HUES6 (cell line): ENCODE results near the gene NPIPA5.
"Not testable (repeated sequence)": the region's sequence is repeated elsewhere in the genome, so short reads cannot be mapped to it uniquely, and the experiment has no call there.

ENCODE experiments used
- H3K27ac ChIP-seq: 2 replicates; pipeline ENCODE4 v1.7.0; 2013; ENCODE audit warnings: low read depth, mild to moderate bottlenecking, low read length, inconsistent platforms
- H3K27me3 ChIP-seq: 2 replicates; pipeline ENCODE4 v1.6.1; 2013; ENCODE audit warnings: low read length; ENCODE audit not compliant: control insufficient read depth, insufficient read depth
- H3K36me3 ChIP-seq: 2 replicates; pipeline ENCODE4 v1.6.1; 2013; ENCODE audit warnings: low read length; ENCODE audit not compliant: control insufficient read depth, insufficient read depth
- H3K4me1 ChIP-seq: 2 replicates; pipeline ENCODE4 v1.6.1; 2013; ENCODE audit warnings: low read length; ENCODE audit not compliant: control insufficient read depth, insufficient read depth
- H3K4me3 ChIP-seq: 2 replicates; pipeline ENCODE4 v1.5.1; 2013; ENCODE audit warnings: low read depth, low read length
- H3K9ac ChIP-seq: one replicate; pipeline ENCODE4 v1.6.1; 2013; ENCODE audit warnings: mild to moderate bottlenecking, low read length
- H3K9me3 ChIP-seq: 2 replicates; pipeline ENCODE4 v1.6.1; 2013; ENCODE audit warnings: low read depth, low read length; ENCODE audit not compliant: control insufficient read depth, insufficient read depth

Gene NPIPA5

GRCh38 chr16:15378194-15378593 lies at the start of gene NPIPA5:
Gene NPIPA5, minus strand, starts transcription at chr16:15378294. Its CDS starts 0 bp downstream, at chr16:15378294.
- H3K27ac ChIP-seq, H3K4me1 ChIP-seq, H3K36me3 ChIP-seq, H3K9ac ChIP-seq, H3K9me3 ChIP-seq, H3K27me3 ChIP-seq: not testable (repeated sequence)
- H3K4me3 ChIP-seq: peak within 1 kb of the TSS; percentile 38

- no peaks in the 10 kb centered on the region for H3K36me3 ChIP-seq
- H3K9me3 ChIP-seq: no peaks in the 10 kb centered on the region
- no peaks in the 10 kb centered on the region for H3K27me3 ChIP-seq
- no peaks in the 10 kb centered on the region for H3K4me1 ChIP-seq
- no peak overlapping the region for H3K4me3 ChIP-seq
- H3K9ac ChIP-seq: no peak overlapping the region
- no peak overlapping the region for H3K27ac ChIP-seq
These were observed 49.6 kb upstream of the NPIPA5 start for GRCh38 chr16:15427648-15428239.

GRCh38 chr16:15426796-15427195 lies 48.7 kb upstream of the NPIPA5 start:
- H3K27ac ChIP-seq: no peak overlapping the region
- H3K27me3 ChIP-seq: no peaks in the 10 kb centered on the region
- no peaks in the 10 kb centered on the region for H3K9me3 ChIP-seq
- H3K36me3 ChIP-seq: no peaks in the 10 kb centered on the region
- H3K4me1 ChIP-seq: no peaks in the 10 kb centered on the region
- no peak overlapping the region for H3K9ac ChIP-seq
- no peak overlapping the region for H3K4me3 ChIP-seq

- no peak overlapping the region for H3K27ac ChIP-seq
- H3K4me1 ChIP-seq: no peaks in the 10 kb centered on the region
- no peak overlapping the region for H3K9ac ChIP-seq
- H3K4me3 ChIP-seq: no peak overlapping the region
- no peaks in the 10 kb centered on the region for H3K9me3 ChIP-seq
- no peaks in the 10 kb centered on the region for H3K27me3 ChIP-seq
- H3K36me3 ChIP-seq: no peaks in the 10 kb centered on the region
These were observed 47.8 kb upstream of the NPIPA5 start for GRCh38 chr16:15425861-15426260.

GRCh38 chr16:15422222-15422621 lies 44.1 kb upstream of the NPIPA5 start:
- Histone ChIP-seq H3K4me3 (no peak overlapping the region), H3K9me3 (no peaks in the 10 kb centered on the region), H3K4me1 (no peaks in the 10 kb centered on the region), H3K36me3 (no peaks in the 10 kb centered on the region), H3K27me3 (no peaks in the 10 kb centered on the region), H3K9ac (no peak overlapping the region), H3K27ac (no peak overlapping the region)

- not testable (repeated sequence) for H3K9me3 ChIP-seq, H3K27ac ChIP-seq, H3K4me3 ChIP-seq, H3K36me3 ChIP-seq, H3K27me3 ChIP-seq, H3K9ac ChIP-seq, H3K4me1 ChIP-seq
These were observed 43.6 kb upstream of the NPIPA5 start for GRCh38 chr16:15421696-15422095.

GRCh38 chr16:15418206-15418605 lies 40.1 kb upstream of the NPIPA5 start:
- Histone ChIP-seq H3K9me3 (no peaks in the 10 kb centered on the region), H3K4me1 (no peaks in the 10 kb centered on the region), H3K36me3 (no peaks in the 10 kb centered on the region), H3K4me3 (no peak overlapping the region), H3K9ac (no peak overlapping the region), H3K27me3 (no peaks in the 10 kb centered on the region), H3K27ac (no peak overlapping the region)

GRCh38 chr16:15417197-15417596 lies 39.1 kb upstream of the NPIPA5 start:
- Histone ChIP-seq H3K27ac (no peak overlapping the region), H3K36me3 (no peaks in the 10 kb centered on the region), H3K4me1 (no peaks in the 10 kb centered on the region), H3K27me3 (no peaks in the 10 kb centered on the region), H3K9ac (no peak overlapping the region), H3K4me3 (no peak overlapping the region), H3K9me3 (no peaks in the 10 kb centered on the region)

GRCh38 chr16:15415511-15415985 lies 37.5 kb upstream of the NPIPA5 start:
- Histone ChIP-seq H3K9ac (no peak overlapping the region), H3K9me3 (no peaks in the 10 kb centered on the region), H3K4me1 (no peaks in the 10 kb centered on the region), H3K27me3 (no peaks in the 10 kb centered on the region), H3K27ac (no peak overlapping the region), H3K36me3 (no peaks in the 10 kb centered on the region), H3K4me3 (no peak overlapping the region)

- not testable (repeated sequence) for H3K27me3 ChIP-seq, H3K9ac ChIP-seq, H3K9me3 ChIP-seq, H3K4me3 ChIP-seq, H3K27ac ChIP-seq, H3K36me3 ChIP-seq, H3K4me1 ChIP-seq
These were observed 31.4 kb upstream of the NPIPA5 start for GRCh38 chr16:15409476-15409875.

GRCh38 chr16:15407756-15408155 lies 29.7 kb upstream of the NPIPA5 start:
- not testable (repeated sequence) for H3K9ac ChIP-seq

GRCh38 chr16:15404792-15405191 lies 26.7 kb upstream of the NPIPA5 start:
- no peaks in the 10 kb centered on the region for H3K27me3 ChIP-seq
- H3K4me3 ChIP-seq: no peak overlapping the region
- H3K4me1 ChIP-seq: peaks cover 13% of the 10 kb centered on the region
- H3K36me3 ChIP-seq: no peaks in the 10 kb centered on the region
- no peak overlapping the region for H3K27ac ChIP-seq
- H3K9ac ChIP-seq: no peak overlapping the region
- H3K9me3 ChIP-seq: no peaks in the 10 kb centered on the region

More at GRCh38 chr16:15407756-15408155, 29.7 kb upstream of the NPIPA5 start:
- not testable (repeated sequence) for H3K4me3 ChIP-seq, H3K36me3 ChIP-seq, H3K9me3 ChIP-seq, H3K4me1 ChIP-seq, H3K27me3 ChIP-seq, H3K27ac ChIP-seq
